ENCODE data around the gene PDE3B.
"Not testable (repeated sequence)": the region's sequence is repeated elsewhere in the genome, so short reads cannot be mapped to it uniquely, and the experiment has no call there.

PDE3B gene

DNA sequence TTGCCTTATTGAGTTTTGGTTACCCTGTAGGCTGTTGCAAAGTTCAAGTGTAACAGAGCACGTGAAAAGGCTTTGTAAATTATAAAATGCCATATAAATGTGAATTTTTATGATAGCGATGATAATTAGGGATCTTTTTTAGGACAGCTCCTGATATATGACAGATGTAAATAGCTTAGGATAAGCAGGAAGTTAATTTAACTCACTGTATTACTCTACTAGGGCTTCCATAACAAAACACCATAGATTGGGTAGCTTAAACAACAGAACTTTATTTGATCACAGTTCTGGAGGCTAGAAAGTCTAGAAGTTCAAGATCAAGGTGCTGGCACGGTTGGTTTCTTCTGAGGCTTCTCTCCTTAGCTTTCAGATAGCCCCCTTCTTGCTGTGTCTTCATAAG is 17.0 kb upstream of the PDE3B start:
- H3K36me3 Mint-ChIP-seq (ENCODE audit: low read depth), result peaks cover 53% of the 10 kb centered on the region
- peaks cover 5% of the 10 kb centered on the region for H3K9me3 Mint-ChIP-seq
- H3K4me3 Mint-ChIP-seq, result no peak overlapping the region
- peak overlapping the region; percentile 50 for H3K27ac Mint-ChIP-seq
- H3K4me1 Mint-ChIP-seq (ENCODE audit: low read depth), result peaks cover 57% of the 10 kb centered on the region
- H3K27me3 Mint-ChIP-seq, result no peaks in the 10 kb centered on the region
- DNase-seq, result no peak

DNA sequence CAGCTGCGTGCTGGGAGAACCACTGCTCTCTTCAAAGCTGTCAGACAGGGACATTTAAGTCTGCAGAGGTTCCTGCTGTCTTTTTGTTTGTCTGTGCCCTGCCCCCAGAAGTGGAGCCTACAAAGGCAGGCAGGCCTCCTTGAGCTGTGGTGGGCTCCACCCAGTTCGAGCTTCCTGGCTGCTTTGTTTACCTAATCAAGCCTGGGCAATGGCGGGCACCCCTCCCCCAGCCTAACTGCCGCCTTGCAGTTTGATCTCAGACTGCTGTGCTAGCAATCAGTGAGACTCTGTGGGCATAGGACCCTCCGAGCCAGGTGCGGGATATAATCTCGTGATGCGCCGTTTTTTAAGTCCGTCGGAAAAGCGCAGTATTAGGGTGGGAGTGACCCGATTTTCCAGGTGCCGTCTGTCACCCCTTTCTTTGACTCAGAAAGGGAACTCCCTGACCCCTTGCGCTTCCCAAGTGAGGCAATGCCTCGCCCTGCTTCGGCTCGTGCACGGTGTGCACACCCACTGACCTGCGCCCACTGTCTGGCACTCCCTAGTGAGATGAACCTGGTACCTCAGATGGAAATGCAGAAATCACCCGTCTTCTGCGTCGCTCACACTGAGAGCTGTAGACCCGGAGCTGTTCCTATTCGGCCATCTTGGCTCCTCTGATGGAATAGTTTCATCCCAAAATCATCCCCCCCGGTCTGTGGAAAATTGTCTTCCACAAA is 9.9 kb upstream of the PDE3B start:
- H3K27ac Mint-ChIP-seq, H3K27me3 Mint-ChIP-seq, H3K4me3 Mint-ChIP-seq, DNase-seq: not testable (repeated sequence)
- Mint-ChIP-seq H3K36me3 (ENCODE audit: low read depth) (peaks cover 52% of the 10 kb centered on the region), H3K4me1 (ENCODE audit: low read depth) (peaks cover 44% of the 10 kb centered on the region), H3K9me3 (peaks cover 15% of the 10 kb centered on the region)

DNA sequence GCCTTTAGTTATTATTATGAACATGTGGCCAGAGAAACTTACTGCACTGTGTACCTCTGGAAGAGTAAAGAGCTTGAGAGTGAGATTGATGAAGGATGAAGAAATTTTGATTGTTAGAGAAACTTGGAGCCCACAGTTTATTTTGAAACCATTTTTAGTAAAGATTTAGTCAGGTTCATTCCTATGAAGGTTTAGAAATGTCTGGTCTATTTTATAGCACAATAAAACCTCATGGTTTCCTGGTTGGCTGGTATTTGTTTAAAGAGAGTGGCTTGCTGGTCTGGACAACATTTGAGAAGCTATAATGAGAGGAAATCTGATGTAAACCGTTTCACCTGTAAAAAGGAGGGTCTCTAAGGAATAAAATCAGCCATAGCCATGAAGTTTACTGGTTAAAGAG is 8.8 kb upstream of the PDE3B start:
- Mint-ChIP-seq H3K27ac (peak overlapping the region; percentile 44), H3K27me3 (no peaks in the 10 kb centered on the region), H3K4me1 (ENCODE audit: low read depth) (peaks cover 50% of the 10 kb centered on the region), H3K36me3 (ENCODE audit: low read depth) (peaks cover 58% of the 10 kb centered on the region), H3K4me3 (no peak overlapping the region), H3K9me3 (peaks cover 15% of the 10 kb centered on the region)
- no peak for DNase-seq

DNA sequence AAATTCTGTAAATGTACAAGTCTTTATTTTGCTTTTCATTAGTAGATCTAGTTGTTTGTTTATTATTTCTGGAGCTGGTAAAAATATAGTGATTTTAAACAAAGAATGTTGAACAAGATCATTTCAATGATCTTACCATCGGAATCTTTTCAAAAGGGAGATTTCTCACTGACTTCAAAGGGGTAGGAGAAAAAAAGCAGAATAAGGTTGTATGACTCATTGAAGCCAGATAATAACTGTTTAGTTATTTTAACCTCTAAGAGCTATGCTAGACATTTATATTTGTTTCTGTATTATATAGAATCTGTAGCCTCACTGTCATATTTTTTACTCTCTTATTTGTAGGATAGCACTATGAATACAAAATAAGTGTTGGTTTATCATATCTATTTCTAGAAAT is 8.1 kb upstream of the PDE3B start:
- H3K36me3 Mint-ChIP-seq (ENCODE audit: low read depth), result peaks cover 63% of the 10 kb centered on the region

DNA sequence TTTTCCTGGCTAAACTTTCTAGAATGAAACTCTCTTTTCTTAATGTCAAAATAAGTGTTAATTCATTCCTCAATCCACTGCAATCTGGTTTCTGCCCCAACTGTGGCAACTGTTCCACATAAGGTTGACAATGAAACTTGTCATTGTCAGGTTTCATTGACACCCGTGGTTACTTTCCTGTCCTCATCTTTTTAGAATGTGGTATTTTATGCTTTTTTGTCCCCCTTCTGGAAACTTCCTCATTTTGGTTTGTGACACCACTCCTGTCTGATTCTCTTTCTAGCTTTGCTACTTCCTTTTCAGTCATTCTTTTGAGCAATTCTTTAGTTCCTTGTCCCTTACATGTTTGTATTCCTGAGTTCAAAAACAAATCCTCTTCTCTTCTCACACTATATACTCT is 7.5 kb upstream of the PDE3B start:
- peaks cover 62% of the 10 kb centered on the region for H3K4me1 Mint-ChIP-seq (ENCODE audit: low read depth)
- H3K9me3 Mint-ChIP-seq, result peaks cover 14% of the 10 kb centered on the region
- H3K27me3 Mint-ChIP-seq, result no peaks in the 10 kb centered on the region
- H3K27ac Mint-ChIP-seq, result peak overlapping the region; percentile 63
- peaks cover 66% of the 10 kb centered on the region for H3K36me3 Mint-ChIP-seq (ENCODE audit: low read depth)
- no peak for DNase-seq
- no peak overlapping the region for H3K4me3 Mint-ChIP-seq

More for the DNA sequence above, 8.1 kb upstream of the PDE3B start:
- Mint-ChIP-seq H3K4me3 (no peak overlapping the region), H3K9me3 (peaks cover 15% of the 10 kb centered on the region), H3K27ac (peak overlapping the region; percentile 22), H3K27me3 (no peaks in the 10 kb centered on the region), H3K4me1 (ENCODE audit: low read depth) (peaks cover 58% of the 10 kb centered on the region)
- DNase-seq, result no peak

DNA sequence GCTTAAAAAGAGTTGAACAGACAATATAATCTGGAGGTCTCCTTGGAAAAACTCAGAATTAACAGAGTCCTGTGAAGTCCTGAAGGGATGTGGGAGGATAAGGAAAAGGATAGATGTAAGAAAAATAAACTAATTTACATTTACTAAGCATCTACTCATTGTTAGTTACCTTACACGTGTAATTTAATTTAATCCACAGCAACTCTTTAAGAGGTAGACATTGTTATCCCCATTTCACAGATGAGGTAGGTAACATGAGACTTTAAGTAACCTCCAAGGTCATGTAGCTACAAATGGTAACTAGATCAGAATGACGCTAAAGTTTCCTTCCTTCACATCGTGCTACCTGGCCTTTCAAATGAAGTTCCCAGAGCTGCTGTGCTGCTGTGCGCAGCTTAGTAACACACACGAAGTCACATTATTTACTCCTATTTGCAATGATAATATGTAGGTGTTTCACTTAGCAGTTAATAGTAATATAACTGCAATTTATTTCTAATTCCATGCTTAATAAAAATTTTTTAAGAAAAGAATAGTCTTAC is 5.7 kb upstream of the PDE3B start:
- no peaks in the 10 kb centered on the region for H3K27me3 Mint-ChIP-seq
- peaks cover 13% of the 10 kb centered on the region for H3K9me3 Mint-ChIP-seq
- peaks cover 80% of the 10 kb centered on the region for H3K4me1 Mint-ChIP-seq (ENCODE audit: low read depth)
- no peak for DNase-seq
- H3K4me3 Mint-ChIP-seq, result no peak overlapping the region
- no peak overlapping the region for H3K27ac Mint-ChIP-seq
- H3K36me3 Mint-ChIP-seq (ENCODE audit: low read depth), result peaks cover 81% of the 10 kb centered on the region

DNA sequence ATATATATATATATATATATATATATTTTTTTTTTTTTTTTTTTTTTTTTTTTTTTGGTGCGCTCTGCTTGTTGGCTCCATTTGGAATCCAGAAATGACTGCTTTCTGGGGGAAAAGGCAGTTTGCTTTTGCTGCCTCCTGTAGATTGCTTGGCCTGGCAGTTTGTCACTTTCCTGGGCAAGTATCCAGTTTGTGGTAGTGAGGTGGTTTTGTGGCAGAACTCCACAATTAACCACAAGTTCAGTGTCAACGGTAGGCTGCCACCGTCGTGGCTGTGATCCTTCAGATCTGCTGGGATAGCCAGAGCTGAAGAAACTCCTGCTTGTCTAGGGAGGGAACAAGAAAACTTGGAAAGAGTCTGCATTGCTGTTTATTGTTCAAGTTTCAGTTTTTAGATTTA is 5.0 kb upstream of the PDE3B start:
- Mint-ChIP-seq H3K4me3 (peak overlapping the region; percentile 21), H3K27ac (peak overlapping the region; percentile 57), H3K4me1 (ENCODE audit: low read depth) (peaks cover 80% of the 10 kb centered on the region), H3K9me3 (peaks cover 13% of the 10 kb centered on the region), H3K36me3 (ENCODE audit: low read depth) (peaks cover 81% of the 10 kb centered on the region), H3K27me3 (no peaks in the 10 kb centered on the region)
- DNase-seq, result no peak

DNA sequence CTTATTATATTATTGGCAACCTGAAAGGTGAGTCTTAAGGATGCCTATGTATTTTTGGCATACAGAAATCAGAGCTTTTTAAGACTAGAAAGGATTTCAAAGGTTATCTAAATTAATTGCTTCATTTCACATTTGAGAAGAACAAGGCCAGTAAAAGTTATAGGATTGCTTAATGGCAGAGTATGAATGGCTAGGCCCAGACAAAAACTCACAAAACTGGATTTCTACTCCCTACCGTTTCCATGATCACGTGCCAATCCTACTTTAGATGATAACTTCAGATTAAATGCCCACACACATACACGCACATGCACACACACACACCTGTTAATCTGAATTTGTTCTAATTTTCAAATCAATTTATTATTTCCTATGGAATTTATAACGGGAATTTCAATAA is 1.8 kb upstream of the PDE3B start:
- H3K27ac Mint-ChIP-seq, result no peak overlapping the region

DNA sequence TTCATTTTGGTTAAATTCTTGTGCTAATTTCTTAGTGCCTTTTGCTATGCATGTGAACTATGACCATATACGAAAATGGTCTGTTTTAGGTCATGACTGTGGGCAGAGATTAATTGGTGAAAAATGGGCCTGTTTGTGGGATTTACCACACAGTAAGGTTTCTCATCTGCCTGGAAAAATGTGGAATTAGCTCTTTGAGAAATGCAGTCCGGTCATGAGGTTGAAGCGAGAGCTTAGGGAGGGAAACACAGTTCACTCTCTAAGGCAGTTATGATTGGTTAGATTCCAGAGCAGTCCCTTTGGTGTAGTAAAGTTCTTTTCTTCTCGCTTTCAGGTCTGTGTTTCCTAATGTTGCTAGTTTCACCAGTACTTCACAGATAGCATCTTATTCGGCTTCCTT is 1.2 kb upstream of the PDE3B start:
- H3K27me3 Mint-ChIP-seq, result no peaks in the 10 kb centered on the region
- H3K4me3 Mint-ChIP-seq, result peak overlapping the region; percentile 97
- peaks cover 55% of the 10 kb centered on the region for H3K4me1 Mint-ChIP-seq (ENCODE audit: low read depth)
- peaks cover 72% of the 10 kb centered on the region for H3K36me3 Mint-ChIP-seq (ENCODE audit: low read depth)
- no peak for DNase-seq
- peak overlapping the region; percentile 88 for H3K27ac Mint-ChIP-seq
- H3K9me3 Mint-ChIP-seq, result no peaks in the 10 kb centered on the region

More for the DNA sequence above, 1.8 kb upstream of the PDE3B start:
- Mint-ChIP-seq H3K4me1 (ENCODE audit: low read depth) (peaks cover 57% of the 10 kb centered on the region), H3K36me3 (ENCODE audit: low read depth) (peaks cover 75% of the 10 kb centered on the region), H3K9me3 (peaks cover 6% of the 10 kb centered on the region), H3K27me3 (no peaks in the 10 kb centered on the region), H3K4me3 (peak overlapping the region; percentile 97)
- no peak for DNase-seq

DNA sequence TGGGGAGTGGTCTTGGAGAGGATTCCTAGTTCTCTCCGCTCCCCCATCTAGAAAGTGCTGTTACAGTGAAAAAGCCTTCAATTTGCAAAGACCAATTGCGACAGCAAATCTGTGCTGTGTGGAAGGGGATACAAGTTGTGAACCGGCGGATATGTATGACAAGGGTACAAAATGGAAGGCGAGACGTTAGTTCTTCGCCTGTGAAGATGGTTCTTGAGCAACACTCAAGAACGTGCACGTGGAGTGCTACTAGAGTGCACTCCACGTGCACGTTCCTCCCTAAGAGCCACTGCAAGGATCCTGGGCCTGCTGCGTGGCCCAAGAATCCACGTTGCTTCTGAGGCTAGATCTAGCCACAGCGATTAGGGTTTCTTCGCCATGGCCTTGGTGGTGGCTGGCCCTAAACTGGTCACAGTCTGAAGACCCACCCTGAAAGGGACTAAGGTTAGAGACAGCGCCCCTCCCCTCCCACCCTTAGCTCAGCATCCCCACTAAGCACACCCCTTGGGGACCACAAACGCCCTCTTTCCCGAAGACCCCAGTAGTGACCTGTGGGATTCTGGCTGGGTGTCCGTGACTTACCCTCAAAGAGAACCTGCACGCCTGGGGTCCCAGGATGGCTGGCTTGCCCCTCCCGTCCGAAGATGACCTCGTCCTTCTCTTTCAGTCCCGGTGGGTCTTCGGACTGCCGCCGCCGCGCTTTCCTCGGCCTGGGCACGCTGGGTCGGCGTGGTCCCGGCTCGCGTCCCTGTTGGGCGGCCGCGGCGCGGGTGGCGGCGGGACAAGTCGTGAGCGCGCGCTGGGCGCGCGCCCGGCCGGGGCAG is 519 bp upstream of the PDE3B start:
- peaks cover 56% of the 10 kb centered on the region for H3K4me1 Mint-ChIP-seq (ENCODE audit: low read depth)
- DNase-seq, result no peak
- H3K36me3 Mint-ChIP-seq (ENCODE audit: low read depth), result peaks cover 70% of the 10 kb centered on the region
- H3K27me3 Mint-ChIP-seq, result no peaks in the 10 kb centered on the region
- no peaks in the 10 kb centered on the region for H3K9me3 Mint-ChIP-seq
- H3K27ac Mint-ChIP-seq, result peak overlapping the region; percentile 88
- H3K4me3 Mint-ChIP-seq, result peak overlapping the region; percentile 97

DNA sequence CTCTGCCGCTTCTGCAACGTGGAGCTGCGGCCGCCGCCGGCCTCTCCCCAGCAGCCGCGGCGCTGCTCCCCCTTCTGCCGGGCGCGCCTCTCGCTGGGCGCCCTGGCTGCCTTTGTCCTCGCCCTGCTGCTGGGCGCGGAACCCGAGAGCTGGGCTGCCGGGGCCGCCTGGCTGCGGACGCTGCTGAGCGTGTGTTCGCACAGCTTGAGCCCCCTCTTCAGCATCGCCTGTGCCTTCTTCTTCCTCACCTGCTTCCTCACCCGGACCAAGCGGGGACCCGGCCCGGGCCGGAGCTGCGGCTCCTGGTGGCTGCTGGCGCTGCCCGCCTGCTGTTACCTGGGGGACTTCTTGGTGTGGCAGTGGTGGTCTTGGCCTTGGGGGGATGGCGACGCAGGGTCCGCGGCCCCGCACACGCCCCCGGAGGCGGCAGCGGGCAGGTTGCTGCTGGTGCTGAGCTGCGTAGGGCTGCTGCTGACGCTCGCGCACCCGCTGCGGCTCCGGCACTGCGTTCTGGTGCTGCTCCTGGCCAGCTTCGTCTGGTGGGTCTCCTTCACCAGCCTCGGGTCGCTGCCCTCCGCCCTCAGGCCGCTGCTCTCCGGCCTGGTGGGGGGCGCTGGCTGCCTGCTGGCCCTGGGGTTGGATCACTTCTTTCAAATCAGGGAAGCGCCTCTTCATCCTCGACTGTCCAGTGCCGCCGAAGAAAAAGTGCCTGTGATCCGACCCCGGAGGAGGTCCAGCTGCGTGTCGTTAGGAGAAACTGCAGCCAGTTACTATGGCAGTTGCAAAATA is 816 bp downstream of the PDE3B start:
- H3K27me3 Mint-ChIP-seq, result no peaks in the 10 kb centered on the region
- H3K4me1 Mint-ChIP-seq (ENCODE audit: low read depth), result peaks cover 61% of the 10 kb centered on the region
- H3K4me3 Mint-ChIP-seq, result peak overlapping the region; percentile 97
- peaks cover 74% of the 10 kb centered on the region for H3K36me3 Mint-ChIP-seq (ENCODE audit: low read depth)
- no peaks in the 10 kb centered on the region for H3K9me3 Mint-ChIP-seq
- peak; percentile 77 for DNase-seq
- H3K27ac Mint-ChIP-seq, result peak overlapping the region; percentile 94

DNA sequence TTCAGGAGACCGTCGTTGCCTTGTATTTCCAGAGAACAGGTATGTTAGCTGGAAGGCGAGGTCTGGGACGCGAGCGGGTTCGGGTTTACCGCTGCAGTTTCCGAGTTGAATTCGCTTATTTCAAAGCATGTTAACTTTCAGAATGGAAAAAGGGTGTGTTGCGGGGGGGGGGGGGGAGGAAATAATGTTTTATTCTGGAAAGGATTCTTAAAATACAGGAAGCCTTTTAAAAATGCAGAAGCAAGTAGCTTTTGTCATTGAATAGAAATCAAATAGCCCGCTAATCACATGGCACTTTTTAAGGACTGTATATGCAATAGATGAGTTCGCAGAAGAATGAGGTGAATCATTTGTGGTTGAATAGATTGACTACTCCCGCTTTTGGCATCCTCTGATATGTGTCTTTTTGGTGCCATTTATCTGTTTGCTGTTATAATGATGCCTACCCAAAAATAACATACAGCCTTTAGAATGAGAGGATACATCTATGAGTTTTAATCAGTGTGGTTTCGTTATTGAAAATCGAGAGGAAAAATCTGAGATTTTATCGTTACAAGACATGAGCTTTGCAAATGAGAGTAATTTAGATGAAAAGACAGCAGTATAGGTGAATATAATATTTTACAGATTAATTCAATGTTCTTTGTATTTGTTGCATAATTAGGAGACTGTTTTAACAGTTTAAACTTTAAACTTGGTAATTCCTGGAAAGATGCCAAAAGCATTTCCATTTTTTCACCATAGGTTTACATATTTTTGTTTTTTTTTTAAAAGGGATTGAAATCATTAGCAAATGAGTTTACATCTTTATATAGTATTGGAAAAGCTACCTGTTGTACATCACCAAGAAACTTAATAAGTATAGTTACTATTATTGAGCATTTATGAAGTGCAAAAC is 1.7 kb downstream of the PDE3B start:
- Mint-ChIP-seq H3K36me3 (ENCODE audit: low read depth) (peaks cover 75% of the 10 kb centered on the region), H3K9me3 (no peaks in the 10 kb centered on the region), H3K27me3 (no peaks in the 10 kb centered on the region), H3K27ac (peak overlapping the region; percentile 94), H3K4me1 (ENCODE audit: low read depth) (peaks cover 61% of the 10 kb centered on the region), H3K4me3 (peak overlapping the region; percentile 97)
- DNase-seq, result no peak

DNA sequence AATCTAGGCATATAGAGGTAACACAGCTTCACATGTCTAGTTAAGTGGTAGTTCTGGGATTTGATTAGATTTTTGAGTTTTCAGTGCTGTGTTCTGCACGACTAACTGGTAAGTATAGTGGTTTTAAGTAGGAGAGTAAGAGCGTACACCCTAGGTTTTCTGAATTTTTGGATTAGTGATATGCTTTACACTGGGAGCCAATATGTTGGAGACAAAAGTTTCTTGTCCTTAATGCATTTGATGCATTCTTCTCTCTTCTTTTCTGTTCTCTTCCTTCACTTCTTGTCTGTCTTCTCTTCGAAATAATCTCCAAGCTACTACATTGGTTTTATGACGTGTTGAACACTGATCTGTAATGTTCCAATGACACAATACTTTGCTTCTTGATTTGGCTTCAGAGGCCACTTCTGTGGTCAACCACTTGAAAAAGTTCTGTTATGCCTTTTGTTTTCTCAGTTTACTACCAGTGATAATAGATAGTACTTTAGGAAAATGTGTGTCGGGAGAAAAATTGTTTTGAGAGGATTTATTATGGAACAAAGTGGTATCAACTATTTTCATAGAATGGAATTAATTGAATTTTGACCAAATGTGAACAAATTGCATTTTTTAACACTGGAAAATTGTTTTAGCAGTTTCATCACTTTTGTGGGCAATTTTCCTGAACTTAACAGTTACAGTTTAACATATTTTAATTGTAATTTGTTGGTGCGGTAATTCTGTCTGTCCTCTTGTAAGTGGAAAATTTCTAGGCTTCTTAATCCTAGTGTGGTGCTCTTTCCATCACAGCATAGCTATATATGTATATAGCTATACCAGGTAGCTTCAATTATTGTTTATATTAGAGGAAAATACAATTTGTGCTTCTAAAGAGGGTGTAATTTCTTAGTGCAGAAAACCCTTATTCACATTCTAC is 2.6 kb downstream of the PDE3B start:
- DNase-seq, result no peak
- H3K36me3 Mint-ChIP-seq (ENCODE audit: low read depth), result peaks cover 77% of the 10 kb centered on the region

More for the DNA sequence above, 2.6 kb downstream of the PDE3B start:
- no peaks in the 10 kb centered on the region for H3K9me3 Mint-ChIP-seq
- peak overlapping the region; percentile 97 for H3K4me3 Mint-ChIP-seq
- peaks cover 62% of the 10 kb centered on the region for H3K4me1 Mint-ChIP-seq (ENCODE audit: low read depth)
- H3K27me3 Mint-ChIP-seq, result no peaks in the 10 kb centered on the region
- H3K27ac Mint-ChIP-seq, result peak overlapping the region; percentile 94
